Lung (tissue), 12 donors: ENCODE results near the gene JUN. TPM values are rescaled to one million over a fixed set of nuclear protein-coding genes. Genes with fewer than 3 reads are reported as not detected.

Experiments
- ATAC-seq: fragments of 200-7000 bp; cut with Tn5 transposase; one replicate; pipeline ENCODE4 v1.9.1; 2020; ENCODE audit warnings: moderate number of reproducible peaks; ENCODE audit not compliant: insufficient read depth, low FRiP score
- DNase-seq, 3 donors: peaks; one replicate each; pipeline ENCODE4 v3.0.0-alpha.2; 2013 to 2017
- H3K27ac ChIP-seq, 2 donors: one replicate each; pipeline ENCODE4 v1.5.1; 2013; ENCODE audit warnings: mild to moderate bottlenecking in 2 of 2, moderate library complexity in 2 of 2, control low read depth in 1 of 2, inconsistent platforms in 1 of 2, low read depth in 1 of 2, low read length in 1 of 2
- H3K27me3 ChIP-seq, 3 donors: one replicate each; pipeline ENCODE4 v1.5.1; 2013; ENCODE audit warnings: low read length in 2 of 3; ENCODE audit not compliant: control insufficient read depth in 3 of 3, insufficient read depth in 3 of 3
- H3K36me3 ChIP-seq, 4 donors: one replicate each; pipeline ENCODE4 v1.5.1; 2013; ENCODE audit warnings: low read length in 4 of 4, mild to moderate bottlenecking in 1 of 4, moderate library complexity in 1 of 4; ENCODE audit not compliant: control insufficient read depth in 4 of 4, insufficient read depth in 4 of 4
- H3K4me1 ChIP-seq, 5 donors: one replicate each; pipeline ENCODE4 v1.5.1; 2013; ENCODE audit warnings: low read length in 5 of 5, mild to moderate bottlenecking in 2 of 5, moderate library complexity in 1 of 5; ENCODE audit not compliant: control insufficient read depth in 5 of 5, insufficient read depth in 5 of 5
- H3K4me3 ChIP-seq: one replicate; pipeline ENCODE4 v1.5.1; 2013; ENCODE audit warnings: mild to moderate bottlenecking, control low read depth, moderate library complexity
- H3K9ac ChIP-seq, 2 donors: one replicate each; pipeline ENCODE4 v1.5.1; 2013; ENCODE audit warnings: low read length in 2 of 2, control low read depth in 1 of 2; ENCODE audit not compliant: insufficient read depth in 1 of 2
- H3K9me3 ChIP-seq, 4 donors: one replicate each; pipeline ENCODE4 v1.5.1; 2013; ENCODE audit warnings: low read length in 3 of 4, mild to moderate bottlenecking in 1 of 4, moderate library complexity in 1 of 4; ENCODE audit not compliant: control insufficient read depth in 4 of 4, insufficient read depth in 3 of 4
- CTCF ChIP-seq: IDR thresholded peaks from 2 replicates; pipeline ENCODE4 v1.5.1; 2012; ENCODE audit warnings: mild to moderate bottlenecking; ENCODE audit errors: control extremely low read depth, extremely low read depth
- WGBS, 2 donors: extraction: QIAGEN DNeasy Blood & Tissue Kit; methylation state at CpG; one replicate each; pipeline ENCODE4 v1.1.7; 2013; 5-methylcytosine and 5-hydroxymethylcytosine counted together
- polyA plus RNA-seq, 2 donors: library from polyadenylated mRNA; stranded (reverse); fragments of 200-250 nt; gene quantifications; one replicate each; pipeline ENCODE4 v1.2.1, GENCODE V29; 2013
- total RNA-seq, 2 donors: library from RNA; depleted of rRNA in 1 of 2; stranded (reverse); fragments of >200 nt in 1 of 2; gene quantifications; one replicate each; pipeline ENCODE4 v1.2.1, GENCODE V29; 2014 to 2021
- donor health status: control.
- donor health status: control.
- donor health status: Bipolar disorder and iron deficiency.
- donor health status: healthy.
- donor health status: DM: yes; HTN: yes; CAD: no.

JUN gene
- total and polyA plus RNA-seq, 4 donors = 78.1 to 584 (median 142) TPM

- ATAC-seq (no peak), DNase-seq (no peak)
- H3K27me3 ChIP-seq = no peaks in the 10 kb centered on the region
- peaks cover 0 to 2% (median 0%) of the 10 kb centered on the region in 4 donors for H3K9me3 ChIP-seq
- no peaks in the 10 kb centered on the region for H3K36me3 ChIP-seq
- no peak overlapping the region for H3K27ac ChIP-seq
- no peak overlapping the region for H3K4me3 ChIP-seq
- 52 to 78% methylated on average over 2 of the region's 2 CpGs for WGBS, 2 donors
- H3K9ac ChIP-seq = no peak overlapping the region
- no peak for TF ChIP-seq CTCF
- H3K4me1 ChIP-seq = peaks cover 0 to 4% (median 0%) of the 10 kb centered on the region in 5 donors
Observed at GRCh38 chr1:58765441-58765840, 18.4 kb downstream of the JUN start.

- H3K27ac ChIP-seq = peak overlapping the region in 1 of 2 donors; percentile 89
- no peak for TF ChIP-seq CTCF
- H3K9ac ChIP-seq = no peak overlapping the region
- peaks cover 0 to 4% (median 0%) of the 10 kb centered on the region in 5 donors for H3K4me1 ChIP-seq
- no peak overlapping the region for H3K4me3 ChIP-seq
- no peak for DNase-seq
- no peak for ATAC-seq
- H3K9me3 ChIP-seq = peaks cover 0 to 2% (median 0%) of the 10 kb centered on the region in 4 donors
- no peaks in the 10 kb centered on the region for H3K36me3 ChIP-seq
- no peaks in the 10 kb centered on the region for H3K27me3 ChIP-seq
Observed at GRCh38 chr1:58765006-58765405, 18.8 kb downstream of the JUN start.

GRCh38 chr1:58764294-58764978 lies 19.4 kb downstream of the JUN start:
- Histone ChIP-seq H3K4me3 (no peak overlapping the region), H3K9ac (no peak overlapping the region), H3K9me3 (peaks cover 0 to 2% (median 0%) of the 10 kb centered on the region in 4 donors), H3K36me3 (no peaks in the 10 kb centered on the region), H3K27me3 (no peaks in the 10 kb centered on the region), H3K4me1 (peaks cover 0 to 4% (median 0%) of the 10 kb centered on the region in 5 donors), H3K27ac (peak overlapping the region in 1 of 2 donors; percentile 89)
- 29 to 36% methylated on average over 3 of the region's 3 CpGs for WGBS, 2 donors
- TF ChIP-seq CTCF = no peak
- ATAC-seq = peak; percentile 51
- DNase-seq = no peak
